HFF-Myc (cell line): ENCODE results near the gene DNAJA1.
"Not testable (repeated sequence)": the region's sequence is repeated elsewhere in the genome, so short reads cannot be mapped to it uniquely, and the experiment has no call there.

ENCODE experiments used
- DNase-seq: peaks from one replicate; pipeline ENCODE4 v3.0.0-alpha.2; 2011; ENCODE audit warnings: low read depth; ENCODE audit errors: extremely low read depth
- H3K4me3 ChIP-seq: replicated peaks from 2 replicates; pipeline ENCODE4 v1.5.1; 2011; ENCODE audit warnings: low read depth, mild to moderate bottlenecking, control low read depth, low read length
- TF ChIP-seq, protein P1 (sequence below): IDR thresholded peaks from 2 replicates; pipeline ENCODE4 v1.5.1; 2012; ENCODE audit warnings: mild to moderate bottlenecking, low read depth, low read length, control low read depth; ENCODE audit errors: missing control alignments

The DNAJA1 gene

DNA sequence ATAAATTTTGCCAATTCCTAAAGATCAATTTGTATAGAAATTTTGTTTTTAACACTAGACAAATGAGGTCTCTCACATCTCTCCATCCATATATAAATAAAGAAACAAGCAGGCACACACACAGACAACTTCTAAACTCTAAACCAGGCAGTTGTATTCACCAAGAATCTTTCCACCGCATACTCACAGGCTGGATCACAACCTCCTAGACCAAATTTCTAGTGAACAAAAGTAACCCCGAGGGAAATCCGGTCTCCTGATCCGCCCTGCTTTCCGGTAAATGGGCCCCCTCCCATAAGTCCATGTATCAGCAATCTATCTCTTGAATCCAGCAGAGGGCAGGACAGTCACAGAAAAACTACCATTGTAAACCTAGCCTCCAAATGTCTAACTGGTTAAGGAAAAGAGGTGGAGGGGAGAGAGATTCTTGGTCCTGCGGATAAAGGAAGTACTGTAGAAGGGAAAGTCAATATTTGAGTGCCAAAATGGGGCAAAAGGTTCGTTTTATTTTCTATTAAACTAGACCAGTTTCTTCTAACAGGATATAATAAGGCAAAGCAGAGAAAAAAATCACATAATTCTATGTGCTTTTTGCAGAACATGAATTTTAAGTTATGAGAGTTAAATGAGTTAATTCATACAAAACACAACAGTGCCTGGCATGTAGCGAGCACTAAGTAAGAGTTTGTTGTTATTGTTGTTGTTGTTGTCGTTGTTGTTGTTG is 56.2 kb downstream of the DNAJA1 start:
- H3K4me3 ChIP-seq = peak overlapping the region; percentile 20; the same call in 1 of the 2 replicates
- TF ChIP-seq, protein P1, sequence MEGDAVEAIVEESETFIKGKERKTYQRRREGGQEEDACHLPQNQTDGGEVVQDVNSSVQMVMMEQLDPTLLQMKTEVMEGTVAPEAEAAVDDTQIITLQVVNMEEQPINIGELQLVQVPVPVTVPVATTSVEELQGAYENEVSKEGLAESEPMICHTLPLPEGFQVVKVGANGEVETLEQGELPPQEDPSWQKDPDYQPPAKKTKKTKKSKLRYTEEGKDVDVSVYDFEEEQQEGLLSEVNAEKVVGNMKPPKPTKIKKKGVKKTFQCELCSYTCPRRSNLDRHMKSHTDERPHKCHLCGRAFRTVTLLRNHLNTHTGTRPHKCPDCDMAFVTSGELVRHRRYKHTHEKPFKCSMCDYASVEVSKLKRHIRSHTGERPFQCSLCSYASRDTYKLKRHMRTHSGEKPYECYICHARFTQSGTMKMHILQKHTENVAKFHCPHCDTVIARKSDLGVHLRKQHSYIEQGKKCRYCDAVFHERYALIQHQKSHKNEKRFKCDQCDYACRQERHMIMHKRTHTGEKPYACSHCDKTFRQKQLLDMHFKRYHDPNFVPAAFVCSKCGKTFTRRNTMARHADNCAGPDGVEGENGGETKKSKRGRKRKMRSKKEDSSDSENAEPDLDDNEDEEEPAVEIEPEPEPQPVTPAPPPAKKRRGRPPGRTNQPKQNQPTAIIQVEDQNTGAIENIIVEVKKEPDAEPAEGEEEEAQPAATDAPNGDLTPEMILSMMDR = peak; percentile 65

DNA sequence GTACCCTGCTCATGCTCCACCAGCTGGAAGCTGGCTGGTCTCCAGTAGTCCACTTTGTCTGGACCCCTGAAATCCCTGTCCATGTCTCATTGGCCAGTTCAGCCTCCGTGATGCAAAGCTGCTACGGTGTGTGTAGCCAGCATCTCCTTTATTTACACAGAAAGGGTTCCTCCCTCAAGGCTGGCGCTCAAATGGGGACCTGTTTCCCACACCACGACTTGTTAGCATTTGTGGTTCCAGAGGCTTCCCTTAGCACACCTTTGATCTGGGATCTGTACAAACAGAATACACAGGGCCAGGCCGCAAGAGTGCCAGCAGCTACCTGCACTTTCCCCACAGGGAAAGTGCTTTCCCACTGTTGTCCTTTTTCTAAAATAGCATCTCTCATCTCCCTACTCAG is 57.1 kb downstream of the DNAJA1 start:
- TF ChIP-seq, protein P1 = no peak
- no peak overlapping the region for H3K4me3 ChIP-seq
- DNase-seq = no peak

More for the DNA sequence above, 56.2 kb downstream of the DNAJA1 start:
- peak; percentile 83 for DNase-seq

DNA sequence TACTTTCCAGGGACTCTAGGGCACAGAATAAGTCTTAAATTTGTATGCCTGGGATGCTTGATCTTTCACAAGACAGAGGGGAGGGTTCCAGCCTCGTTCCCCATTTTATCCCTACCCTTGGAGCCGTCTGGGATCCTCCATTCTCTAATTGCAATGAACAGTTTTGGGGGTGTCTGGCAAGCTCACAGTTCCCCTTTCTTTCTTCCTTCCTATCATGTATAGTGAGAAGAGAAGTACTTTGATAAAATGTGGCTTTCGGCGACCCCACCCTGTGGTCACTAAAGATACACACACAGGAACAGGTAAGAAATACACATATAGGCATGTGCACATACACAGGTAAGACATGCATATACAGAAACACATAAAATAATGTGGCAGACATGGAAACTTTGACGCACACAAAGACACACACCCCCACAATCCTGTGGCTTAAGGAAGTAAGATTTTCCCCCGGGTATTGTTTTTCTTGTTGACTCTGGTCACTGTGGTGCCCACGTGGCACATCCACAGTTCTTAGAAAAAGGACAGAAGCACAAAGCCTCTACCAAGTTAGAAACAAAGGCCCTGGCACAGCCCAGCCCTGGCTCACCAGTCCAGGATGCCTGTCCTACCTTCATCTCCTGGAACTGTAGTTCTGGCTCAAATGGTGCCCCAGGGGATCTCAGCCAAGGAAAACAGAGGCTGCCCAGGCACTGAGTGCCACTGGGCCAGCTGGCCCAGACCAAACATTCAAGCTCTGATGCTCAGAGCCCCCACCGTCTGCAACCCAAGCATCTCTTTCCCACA is 57.7 kb downstream of the DNAJA1 start:
- H3K4me3 ChIP-seq = no peak overlapping the region
- DNase-seq = no peak
- TF ChIP-seq, protein P1 = no peak

DNA sequence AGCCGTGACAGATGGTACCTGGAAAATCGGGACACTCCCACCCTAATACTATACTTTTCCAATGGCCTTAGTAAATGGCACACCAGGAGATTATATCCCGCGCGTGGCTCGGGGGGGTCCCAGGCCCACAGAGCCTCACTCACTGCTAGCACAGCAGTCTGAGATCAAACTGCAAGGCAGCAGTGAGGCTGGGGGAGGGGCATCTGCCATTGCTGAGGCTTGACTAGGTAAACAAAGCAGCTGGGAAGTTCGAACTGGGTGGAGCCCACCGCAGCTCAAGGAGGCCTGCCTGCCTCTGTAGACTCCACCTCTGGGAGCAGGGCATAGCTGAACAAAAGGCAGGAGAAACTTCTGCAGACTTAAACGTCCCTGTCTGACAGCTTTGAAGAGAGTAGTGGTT is 60.6 kb downstream of the DNAJA1 start:
- H3K4me3 ChIP-seq, DNase-seq: not testable (repeated sequence)
